K562 (cell line): ENCODE measurements around the gene SCAMP2.

Experiments
- ATF1 ChIP-seq, 2 experiments: fragments of 450-650 bp in 1 of 2; IDR thresholded peaks; 2 replicates each; pipeline ENCODE4 v1.6.1; 2016; ENCODE audit warnings: missing compliant biosample characterization in 1 of 2, missing genetic modification characterization in 1 of 2
- BRF1 ChIP-seq: IDR thresholded peaks from 3 replicates; pipeline ENCODE4 v1.6.1; 2011; ENCODE audit warnings: borderline replicate concordance, mild to moderate bottlenecking; ENCODE audit not compliant: insufficient read length; ENCODE audit errors: extremely low read depth
- CCAR2 ChIP-seq: fragments of 200-400 bp; formaldehyde crosslinking; IDR thresholded peaks from 2 replicates; pipeline ENCODE4 v1.6.1; 2017; ENCODE audit warnings: mild to moderate bottlenecking, low read depth, low read length
- GABPA ChIP-seq: fragments of 200-800 bp; sonication (Bioruptor generic); conservative IDR thresholded peaks from 2 replicates; pipeline ENCODE4 v1.6.1; 2016; ENCODE audit warnings: low read depth, missing genetic modification characterization, missing compliant biosample characterization
- MBD2 ChIP-seq: sonication (generic); IDR thresholded peaks from 2 replicates; pipeline ENCODE4 v1.6.1; 2016; ENCODE audit warnings: low read depth, borderline replicate concordance
- NFRKB ChIP-seq: fragments of 450-650 bp; IDR thresholded peaks from 2 replicates; pipeline ENCODE4 v1.6.1; 2016; ENCODE audit warnings: low read depth
- POLR2AphosphoS5 ChIP-seq: IDR thresholded peaks from 2 replicates; pipeline ENCODE4 v1.6.1; 2011; ENCODE audit warnings: mild to moderate bottlenecking, low read depth, low read length, moderate library complexity; ENCODE audit not compliant: control insufficient read depth, insufficient read depth
- ZBTB7A ChIP-seq: IDR thresholded peaks from 2 replicates; pipeline ENCODE4 v1.6.1; 2011; ENCODE audit warnings: low read depth, mild to moderate bottlenecking, low read length, moderate library complexity, borderline replicate concordance; ENCODE audit not compliant: control insufficient read depth
- ZNF124 ChIP-seq: sonication (generic); formaldehyde crosslinking; IDR thresholded peaks from 2 replicates; pipeline ENCODE4 v1.8.1; 2022; ENCODE audit warnings: missing genetic modification reagents
- ZNF324 ChIP-seq: fragments of 250-450 bp; sonication (Bioruptor Pico); IDR thresholded peaks from 2 replicates; pipeline ENCODE4 v1.4.0; 2020; ENCODE audit warnings: mild to moderate bottlenecking
- ZNF551 ChIP-seq: fragments of 250-450 bp; sonication (Bioruptor Pico); IDR thresholded peaks from 2 replicates; pipeline ENCODE4 v1.5.0; 2021; ENCODE audit warnings: mild to moderate bottlenecking, moderate library complexity
- ZNF589 ChIP-seq: fragments of 200-800 bp; sonication (Bioruptor generic); IDR thresholded peaks from 2 replicates; pipeline ENCODE4 v1.6.1; 2016; ENCODE audit warnings: low read depth, missing genetic modification characterization, missing compliant biosample characterization
- TF ChIP-seq, protein P1 (sequence below): fragments of 450-650 bp; formaldehyde crosslinking; IDR thresholded peaks from 2 replicates; pipeline ENCODE4 v1.4.0; 2020; ENCODE audit warnings: mild to moderate bottlenecking, mixed read lengths

DNA sequence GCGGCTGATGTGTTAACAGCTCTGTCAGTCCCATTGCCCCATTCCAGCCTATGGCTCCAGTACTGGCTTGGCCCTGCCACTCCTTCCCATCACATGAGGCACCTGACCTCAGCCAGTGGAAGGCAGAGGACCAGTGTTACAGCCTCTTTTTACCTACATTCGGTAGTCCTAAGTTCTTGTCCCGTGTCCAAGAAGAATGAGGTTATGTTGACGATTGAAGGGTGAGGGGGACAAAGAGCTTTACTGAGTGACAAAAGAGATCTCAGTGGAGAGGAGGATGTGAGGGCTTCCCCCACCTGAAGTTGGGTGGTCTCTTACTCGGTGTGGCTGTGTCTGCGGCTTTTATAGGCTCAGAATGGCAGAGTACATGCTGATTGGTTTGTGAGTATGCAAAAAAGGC, 9.4 kb upstream of the SCAMP2 start:
- no peak for TF ChIP-seq ZNF589 (CRISPR knock-in tag)
- TF ChIP-seq ZBTB7A = no peak
- TF ChIP-seq ATF1 (CRISPR knock-in tag; IDR thresholded peaks at IDR 0.05) = no peak
- no peak for TF ChIP-seq ATF1 (tag; IDR thresholded peaks at IDR 0.05)
- no peak for TF ChIP-seq ZNF551
- no peak for TF ChIP-seq BRF1
- TF ChIP-seq ZNF324 (CRISPR knock-in tag) = no peak
- TF ChIP-seq NFRKB = no peak
- no peak for TF ChIP-seq GABPA (tag)
- TF ChIP-seq, protein P1, sequence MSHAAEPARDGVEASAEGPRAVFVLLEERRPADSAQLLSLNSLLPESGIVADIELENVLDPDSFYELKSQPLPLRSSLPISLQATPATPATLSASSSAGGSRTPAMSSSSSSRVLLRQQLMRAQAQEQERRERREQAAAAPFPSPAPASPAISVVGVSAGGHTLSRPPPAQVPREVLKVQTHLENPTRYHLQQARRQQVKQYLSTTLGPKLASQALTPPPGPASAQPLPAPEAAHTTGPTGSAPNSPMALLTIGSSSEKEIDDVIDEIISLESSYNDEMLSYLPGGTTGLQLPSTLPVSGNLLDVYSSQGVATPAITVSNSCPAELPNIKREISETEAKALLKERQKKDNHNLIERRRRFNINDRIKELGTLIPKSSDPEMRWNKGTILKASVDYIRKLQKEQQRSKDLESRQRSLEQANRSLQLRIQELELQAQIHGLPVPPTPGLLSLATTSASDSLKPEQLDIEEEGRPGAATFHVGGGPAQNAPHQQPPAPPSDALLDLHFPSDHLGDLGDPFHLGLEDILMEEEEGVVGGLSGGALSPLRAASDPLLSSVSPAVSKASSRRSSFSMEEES = no peak
- TF ChIP-seq CCAR2 = no peak
- TF ChIP-seq ZNF124 (CRISPR knock-in tag) = no peak
- TF ChIP-seq POLR2AphosphoS5 = no peak
- TF ChIP-seq MBD2 = no peak
